Brain microvascular endothelial cell (primary cell): ENCODE data around the gene H1-8.

ENCODE experiments used
- DNase-seq: peaks from one replicate; pipeline ENCODE4 v3.0.0-alpha.2; 2020
- H3K27ac ChIP-seq: fragments of 250-450 bp; sonication (Bioruptor Pico); 2 replicates; pipeline ENCODE4 v1.5.1; 2020; ENCODE audit warnings: mild to moderate bottlenecking, moderate library complexity
- H3K27me3 ChIP-seq: fragments of 250-450 bp; sonication (Bioruptor Pico); replicated peaks from 2 replicates; pipeline ENCODE4 v1.5.1; 2020; ENCODE audit warnings: mild to moderate bottlenecking
- H3K36me3 ChIP-seq: fragments of 250-450 bp; sonication (Bioruptor Pico); replicated peaks from 2 replicates; pipeline ENCODE4 v1.5.1; 2020; ENCODE audit warnings: mild to moderate bottlenecking
- H3K4me3 ChIP-seq: 2 replicates; pipeline ENCODE4 v1.5.1; 2011; ENCODE audit warnings: low read depth, mild to moderate bottlenecking, control low read depth, low read length, moderate library complexity
- CTCF ChIP-seq: IDR thresholded peaks from 2 replicates; pipeline ENCODE4 v1.5.1; 2011; ENCODE audit warnings: low read depth, mild to moderate bottlenecking, moderate library complexity, low read length, control low read depth, inconsistent platforms; ENCODE audit errors: missing control alignments
- in situ Hi-C: cut with HindIII; loops from 2 replicates; pipeline ENCODE4 v1.10.0; 2017; ENCODE audit warnings: low sequenced_read_pairs, low pct_ligation_motif_present

Gene H1-8

GRCh38 chr3:129584631-129585030, 41.7 kb downstream of the H1-8 start:
- no peak for DNase-seq
- peaks cover 38% of the 10 kb centered on the region for H3K36me3 ChIP-seq
- in situ Hi-C loops: no loop called here
- H3K27ac ChIP-seq: no peak overlapping the region
- TF ChIP-seq CTCF: no peak
- H3K4me3 ChIP-seq: no peak overlapping the region
- no peaks in the 10 kb centered on the region for H3K27me3 ChIP-seq

- DNase-seq: no peak
- no peak overlapping the region for H3K4me3 ChIP-seq
- TF ChIP-seq CTCF: no peak
- peaks cover 36% of the 10 kb centered on the region for H3K36me3 ChIP-seq
- in situ Hi-C loops: no loop called here
- no peaks in the 10 kb centered on the region for H3K27me3 ChIP-seq
- no peak overlapping the region for H3K27ac ChIP-seq
These were observed 43.1 kb downstream of the H1-8 start for GRCh38 chr3:129585949-129586657.

GRCh38 chr3:129586746-129587430, 43.9 kb downstream of the H1-8 start:
- H3K4me3 ChIP-seq: no peak overlapping the region
- no peaks in the 10 kb centered on the region for H3K27me3 ChIP-seq
- H3K27ac ChIP-seq: no peak overlapping the region
- DNase-seq: no peak
- in situ Hi-C loops: no loop called here
- no peak for TF ChIP-seq CTCF
- H3K36me3 ChIP-seq: peaks cover 28% of the 10 kb centered on the region

- H3K27ac ChIP-seq: no peak overlapping the region
- H3K36me3 ChIP-seq: peaks cover 22% of the 10 kb centered on the region
- DNase-seq: no peak
- in situ Hi-C loops: no loop called here
- TF ChIP-seq CTCF: no peak
- H3K27me3 ChIP-seq: no peaks in the 10 kb centered on the region
- no peak overlapping the region for H3K4me3 ChIP-seq
These were observed 44.7 kb downstream of the H1-8 start for GRCh38 chr3:129587566-129588210.

- H3K36me3 ChIP-seq: peaks cover 11% of the 10 kb centered on the region
- no peak overlapping the region for H3K27ac ChIP-seq
- DNase-seq: no peak
- H3K27me3 ChIP-seq: no peaks in the 10 kb centered on the region
- TF ChIP-seq CTCF: no peak
- H3K4me3 ChIP-seq: no peak overlapping the region
- in situ Hi-C loops: no loop called here
These were observed 47.2 kb downstream of the H1-8 start for GRCh38 chr3:129590215-129590614.
